ENCODE measurements around the gene FSIP1.

FSIP1 gene

GRCh38 chr15:39595338-39596221 lies 187.1 kb downstream of the FSIP1 start:
- DNase-seq = no peak
- TF ChIP-seq CTCF (IDR thresholded peaks at IDR 0.05; ENCODE audit: low read depth, low read length, missing control alignments) = no peak

GRCh38 chr15:39594446-39595337 lies 187.9 kb downstream of the FSIP1 start:
- Histone ChIP-seq H3K27ac (no peak overlapping the region), H3K36me3 (replicated peaks) (peaks cover 70% of the 10 kb centered on the region), H3K27me3 (replicated peaks) (no peaks in the 10 kb centered on the region), H3K4me3 (ENCODE audit: low read depth, low read length) (no peak overlapping the region)
- DNase-seq = no peak
- no peak for TF ChIP-seq CTCF (IDR thresholded peaks at IDR 0.05; ENCODE audit: low read depth, low read length, missing control alignments)
- in situ Hi-C loops (cut with HindIII; ENCODE audit: low pct_ligation_motif_present, low sequenced_read_pairs) = no loop called here

More at GRCh38 chr15:39595338-39596221, 187.1 kb downstream of the FSIP1 start:
- H3K27me3 ChIP-seq (replicated peaks) = no peaks in the 10 kb centered on the region
- no peak overlapping the region for H3K27ac ChIP-seq
- no peak overlapping the region for H3K4me3 ChIP-seq (ENCODE audit: low read depth, low read length)
- peaks cover 62% of the 10 kb centered on the region for H3K36me3 ChIP-seq (replicated peaks)
- in situ Hi-C loops (cut with HindIII; ENCODE audit: low pct_ligation_motif_present, low sequenced_read_pairs) = no loop called here

- Histone ChIP-seq H3K27ac (no peak overlapping the region), H3K27me3 (replicated peaks) (no peaks in the 10 kb centered on the region), H3K4me3 (ENCODE audit: low read depth, low read length) (no peak overlapping the region), H3K36me3 (replicated peaks) (peaks cover 79% of the 10 kb centered on the region)
- in situ Hi-C loops (cut with HindIII; ENCODE audit: low pct_ligation_motif_present, low sequenced_read_pairs) = no loop called here
- no peak for TF ChIP-seq CTCF (IDR thresholded peaks at IDR 0.05; ENCODE audit: low read depth, low read length, missing control alignments)
- DNase-seq = no peak
These were observed 188.8 kb downstream of the FSIP1 start for GRCh38 chr15:39593656-39594445.

GRCh38 chr15:39593071-39593655 lies 189.5 kb downstream of the FSIP1 start:
- no peak for DNase-seq
- Histone ChIP-seq H3K27ac (no peak overlapping the region), H3K36me3 (replicated peaks) (peaks cover 86% of the 10 kb centered on the region), H3K4me3 (ENCODE audit: low read depth, low read length) (no peak overlapping the region), H3K27me3 (replicated peaks) (no peaks in the 10 kb centered on the region)
- no peak for TF ChIP-seq CTCF (IDR thresholded peaks at IDR 0.05; ENCODE audit: low read depth, low read length, missing control alignments)
- in situ Hi-C loops (cut with HindIII; ENCODE audit: low pct_ligation_motif_present, low sequenced_read_pairs) = no loop called here

GRCh38 chr15:39592500-39592899 lies 190.1 kb downstream of the FSIP1 start:
- in situ Hi-C loops (cut with HindIII; ENCODE audit: low pct_ligation_motif_present, low sequenced_read_pairs) = no loop called here
- Histone ChIP-seq H3K36me3 (replicated peaks) (peaks cover 90% of the 10 kb centered on the region), H3K27me3 (replicated peaks) (no peaks in the 10 kb centered on the region), H3K27ac (no peak overlapping the region), H3K4me3 (ENCODE audit: low read depth, low read length) (no peak overlapping the region)
- no peak for TF ChIP-seq CTCF (IDR thresholded peaks at IDR 0.05; ENCODE audit: low read depth, low read length, missing control alignments)
- no peak for DNase-seq

All from brain microvascular endothelial cell (primary cell).